Measurements from ENCODE around the gene KCNAB2.

Gene KCNAB2

DNA sequence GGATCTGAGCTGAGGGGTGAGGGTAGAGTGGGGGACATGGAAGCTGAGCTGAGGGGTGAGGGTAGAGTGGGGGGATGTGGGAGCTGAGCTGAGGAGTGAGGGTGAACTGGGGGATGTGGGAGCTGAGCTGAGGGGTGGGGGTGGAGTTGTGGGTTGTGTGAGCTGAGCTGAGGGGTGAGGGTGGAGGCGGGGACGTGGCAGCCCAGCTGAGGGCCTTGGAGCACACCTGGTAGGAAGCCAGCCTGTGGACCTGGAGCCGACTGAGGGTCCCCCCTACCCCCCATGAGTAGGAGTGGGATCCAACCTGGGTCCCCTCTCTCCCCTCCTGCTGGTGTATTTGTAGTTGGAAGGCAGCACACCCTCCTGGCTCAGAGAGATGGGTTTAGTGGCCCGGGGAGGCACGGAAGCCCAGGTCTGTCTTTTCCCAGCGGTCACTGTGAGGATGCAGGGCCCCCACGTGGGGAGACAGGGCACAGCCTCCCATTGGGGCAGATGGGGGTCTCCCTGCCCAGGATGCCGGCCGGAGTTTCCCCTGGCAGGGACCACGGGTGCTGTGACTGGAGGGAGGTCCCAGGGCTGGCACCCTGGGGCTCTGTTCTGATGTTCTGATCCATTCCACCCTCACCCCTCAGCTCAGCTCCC is 40.3 kb upstream of the KCNAB2 start:
- no peak overlapping the region for H3K4me3 ChIP-seq (ENCODE audit: low read length)
- TF ChIP-seq ZNF274 (IDR thresholded peaks at IDR 0.05; ENCODE audit: low read depth, low read length), result no peak

DNA sequence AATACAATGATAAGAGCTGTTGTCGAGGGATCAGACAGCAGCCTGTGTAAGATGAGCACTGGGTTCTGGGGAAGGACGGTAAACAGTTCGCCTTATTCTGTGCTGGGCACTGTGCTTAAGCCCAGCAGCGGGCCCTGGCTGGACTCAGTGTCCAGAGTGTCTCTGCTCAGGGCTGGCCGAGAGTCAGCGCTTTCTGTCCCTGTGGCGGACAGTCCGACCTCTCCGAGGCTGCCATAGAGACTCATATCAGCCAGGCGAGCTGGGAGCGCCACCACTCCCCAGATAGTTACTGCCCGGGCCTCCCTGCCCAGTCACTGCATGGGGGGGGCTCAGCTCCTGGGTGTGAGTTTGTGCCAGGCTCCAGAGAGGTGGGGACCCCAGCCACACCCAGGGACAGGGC is 38.8 kb upstream of the KCNAB2 start:
- TF ChIP-seq ZNF274 (IDR thresholded peaks at IDR 0.05; ENCODE audit: low read depth, low read length), result no peak

DNA sequence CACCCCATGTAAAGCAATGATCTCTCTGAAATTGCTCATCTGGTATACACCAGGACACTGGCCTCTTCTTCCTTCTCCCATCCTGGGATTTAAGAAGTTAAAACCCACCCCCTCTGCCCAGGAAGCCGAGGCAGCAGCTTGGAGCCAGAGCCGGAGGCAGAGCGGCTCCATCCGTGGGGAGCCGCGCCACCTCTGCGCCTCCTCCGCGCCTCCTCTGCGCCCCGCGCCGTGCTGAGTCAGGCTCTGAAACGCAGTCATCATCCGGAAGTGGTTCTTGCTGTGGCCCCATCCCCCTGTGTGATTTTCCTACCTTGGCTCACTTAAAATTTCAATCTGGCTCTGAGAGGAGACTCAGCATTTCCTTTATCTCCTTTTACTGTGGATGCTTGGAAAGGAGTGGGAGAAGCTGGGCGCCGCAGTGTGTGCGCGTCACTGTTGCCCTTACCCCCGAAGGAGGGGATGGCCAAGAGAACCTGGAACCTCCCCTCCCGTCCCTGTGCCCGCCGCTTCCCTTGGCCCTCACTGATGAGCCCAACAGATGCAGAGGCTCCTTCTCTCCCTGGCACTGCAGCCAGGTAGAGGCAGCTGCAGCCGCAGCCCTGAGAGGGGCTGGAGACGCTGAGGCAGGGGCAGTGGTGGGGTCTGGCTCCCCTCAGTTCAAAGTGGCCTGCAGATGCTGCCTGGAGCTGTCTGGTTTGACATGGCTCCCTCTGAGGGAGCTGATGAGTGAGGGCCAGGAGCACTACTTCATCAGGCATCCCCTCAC is 38.2 kb upstream of the KCNAB2 start:
- H3K4me3 ChIP-seq (ENCODE audit: low read length), result no peak overlapping the region
- no peak for TF ChIP-seq ZNF274 (IDR thresholded peaks at IDR 0.05; ENCODE audit: low read depth, low read length)

More for the DNA sequence above, 38.8 kb upstream of the KCNAB2 start:
- no peak overlapping the region for H3K4me3 ChIP-seq (ENCODE audit: low read length)

DNA sequence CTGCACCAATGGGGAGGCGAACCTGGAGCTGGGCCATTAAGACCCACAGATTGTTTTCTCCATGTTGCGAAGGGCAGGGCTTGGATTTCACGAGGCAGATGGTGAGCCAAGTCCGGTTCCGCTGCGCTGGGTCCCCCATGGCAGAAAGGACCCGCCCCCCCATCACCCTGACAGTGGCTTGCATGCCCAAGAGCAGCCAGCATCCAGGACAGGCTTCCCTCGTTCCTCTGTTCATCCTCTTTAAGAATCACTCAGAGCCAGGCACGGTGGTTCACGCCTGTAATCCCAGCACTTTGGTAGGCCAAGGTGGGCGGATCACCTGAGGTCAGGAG is 37.6 kb upstream of the KCNAB2 start:
- no peak for TF ChIP-seq ZNF274 (IDR thresholded peaks at IDR 0.05; ENCODE audit: low read depth, low read length)
- no peak overlapping the region for H3K4me3 ChIP-seq (ENCODE audit: low read length)

DNA sequence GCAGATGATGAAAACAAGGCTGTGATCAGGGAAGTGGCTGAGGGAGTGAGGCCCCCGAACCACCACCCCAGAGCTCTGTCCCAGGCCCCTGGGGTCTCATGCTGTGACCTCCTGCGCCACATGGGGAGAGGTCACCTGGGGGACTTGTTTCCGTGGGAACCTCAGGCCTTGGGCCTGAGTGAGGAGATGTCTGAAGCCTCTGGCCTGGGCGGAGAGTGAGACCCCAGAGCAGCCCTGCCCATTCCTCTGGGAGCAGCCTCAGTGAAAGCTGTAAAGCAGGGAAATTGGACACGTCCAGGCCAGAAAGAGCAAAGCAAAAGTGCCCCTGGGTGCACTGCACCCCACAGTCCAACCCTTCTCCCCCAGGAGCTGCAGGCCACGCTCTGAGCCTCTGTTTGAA is 37.0 kb upstream of the KCNAB2 start:
- H3K4me3 ChIP-seq (ENCODE audit: low read length), result no peak overlapping the region
- no peak for TF ChIP-seq ZNF274 (IDR thresholded peaks at IDR 0.05; ENCODE audit: low read depth, low read length)

DNA sequence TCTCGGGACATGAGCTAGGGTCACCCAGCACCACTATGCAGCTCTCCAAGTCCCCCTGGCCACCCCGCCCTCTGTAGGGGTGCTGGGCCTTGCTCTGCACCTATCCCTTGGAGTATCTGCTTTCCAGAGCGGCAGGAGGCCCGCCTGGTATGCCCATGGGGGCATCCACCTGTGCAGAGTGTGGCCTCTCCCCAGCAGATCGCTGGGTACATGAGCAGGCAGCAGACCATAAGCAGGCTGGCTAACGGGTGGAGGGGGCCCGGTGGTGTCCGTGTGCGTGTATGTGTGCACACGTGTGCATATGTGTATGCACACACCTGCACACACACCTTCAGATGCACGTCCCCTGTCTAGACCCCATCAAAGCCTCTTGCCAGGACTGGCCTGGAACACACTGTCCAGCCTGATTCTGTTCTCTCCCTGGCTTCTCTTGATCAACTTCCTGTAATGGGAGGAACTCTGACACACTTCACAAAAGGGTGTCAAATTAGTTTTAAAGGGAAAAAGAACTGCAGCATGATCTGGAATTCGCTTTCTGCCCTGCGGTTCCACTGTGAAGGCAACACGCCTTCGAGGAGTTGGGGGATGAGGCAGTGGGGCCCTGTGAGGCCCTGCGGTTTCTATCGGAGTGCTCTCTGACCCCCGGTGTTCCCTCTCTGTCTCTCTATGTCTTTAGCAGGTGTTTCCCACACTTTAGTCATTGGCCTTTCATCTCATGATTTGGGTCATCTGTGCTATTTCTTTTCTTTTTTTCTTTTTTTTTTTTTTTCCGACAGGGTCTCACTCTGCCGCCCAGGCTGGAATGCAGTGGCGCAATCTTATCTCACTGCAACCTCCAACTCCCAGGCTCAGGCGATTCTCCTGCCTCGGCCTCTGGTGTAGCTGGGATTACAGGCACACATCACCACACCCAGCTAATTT is 36.3 kb upstream of the KCNAB2 start:
- TF ChIP-seq ZNF274 (IDR thresholded peaks at IDR 0.05; ENCODE audit: low read depth, low read length), result no peak
- no peak overlapping the region for H3K4me3 ChIP-seq (ENCODE audit: low read length)

DNA sequence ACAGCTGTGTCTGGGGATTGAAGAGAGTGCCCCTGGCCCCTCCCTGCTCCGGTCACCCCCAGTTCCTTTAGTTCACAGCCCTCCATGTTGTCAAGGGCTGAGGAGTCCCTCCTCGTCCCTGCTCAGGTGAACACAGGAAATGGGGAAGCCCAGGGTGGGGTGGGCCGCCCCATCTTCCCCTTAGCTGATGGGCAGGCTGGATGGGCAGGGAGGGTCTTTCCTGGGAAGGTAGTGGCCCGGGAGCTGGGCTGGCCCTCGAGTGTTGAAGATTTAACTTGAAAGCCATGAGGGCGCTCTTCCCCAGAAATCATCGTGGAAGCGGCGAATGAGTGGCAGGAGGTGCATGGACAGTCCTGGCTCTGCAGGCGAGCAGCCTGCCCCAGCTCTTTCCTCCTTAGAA is 35.1 kb upstream of the KCNAB2 start:
- no peak for TF ChIP-seq ZNF274 (IDR thresholded peaks at IDR 0.05; ENCODE audit: low read depth, low read length)
- no peak overlapping the region for H3K4me3 ChIP-seq (ENCODE audit: low read length)

DNA sequence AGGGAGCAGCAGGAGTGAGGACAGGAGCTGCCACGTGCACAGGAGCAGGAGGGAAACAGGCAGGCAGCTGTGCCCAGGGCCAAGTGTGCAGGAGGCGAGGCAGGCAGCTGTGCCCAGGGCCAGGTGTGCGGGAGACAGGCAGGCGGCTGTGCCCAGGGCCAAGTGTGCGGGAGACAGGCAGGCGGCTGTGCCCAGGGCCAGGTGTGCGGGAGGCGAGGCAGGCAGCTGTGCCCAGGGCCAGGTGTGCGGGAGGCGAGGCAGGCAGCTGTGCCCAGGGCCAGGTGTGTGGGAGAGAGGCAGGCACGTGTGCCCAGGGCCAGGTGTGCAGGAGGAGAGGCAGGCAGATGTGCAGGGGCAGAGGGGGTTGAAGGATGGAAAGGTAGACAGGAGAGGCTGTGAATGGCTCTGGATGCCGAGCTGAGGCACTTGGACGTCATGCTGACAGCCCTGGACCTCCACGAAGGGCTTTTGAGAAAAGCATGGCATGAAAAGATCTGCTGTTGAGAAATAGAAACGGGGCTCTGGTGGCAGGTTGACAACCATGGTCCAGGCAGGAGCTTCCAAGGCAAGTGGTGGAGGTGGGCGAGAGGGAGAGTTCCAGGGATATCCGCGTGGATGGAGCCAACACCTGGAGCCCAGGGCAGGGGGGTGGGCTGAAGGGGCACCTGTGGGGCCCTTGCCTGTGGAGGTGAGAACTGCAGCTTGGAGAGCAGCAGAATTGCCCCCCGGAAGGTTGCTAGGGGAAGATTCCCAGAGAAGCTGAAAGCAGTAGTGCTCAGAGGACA is 34.3 kb upstream of the KCNAB2 start:
- H3K4me3 ChIP-seq (ENCODE audit: low read length), result no peak overlapping the region
- no peak for TF ChIP-seq ZNF274 (IDR thresholded peaks at IDR 0.05; ENCODE audit: low read depth, low read length)

DNA sequence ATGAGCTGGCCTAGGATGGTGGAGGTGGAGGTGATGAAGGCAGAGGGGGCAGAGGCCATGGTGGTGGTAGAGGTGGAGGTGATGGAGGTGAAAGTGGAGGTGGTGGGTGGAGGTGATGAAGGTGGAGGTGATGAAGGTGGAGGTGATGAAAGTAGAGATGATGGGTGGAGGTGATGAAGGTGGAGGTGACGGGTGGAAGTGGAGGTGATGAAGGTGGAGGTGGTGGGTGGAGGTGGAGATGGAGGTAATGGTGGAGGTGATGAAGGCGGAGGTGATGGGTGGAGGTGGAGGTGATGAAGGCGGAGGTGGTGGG is 33.8 kb upstream of the KCNAB2 start:
- TF ChIP-seq ZNF274 (IDR thresholded peaks at IDR 0.05; ENCODE audit: low read depth, low read length), result no peak

DNA sequence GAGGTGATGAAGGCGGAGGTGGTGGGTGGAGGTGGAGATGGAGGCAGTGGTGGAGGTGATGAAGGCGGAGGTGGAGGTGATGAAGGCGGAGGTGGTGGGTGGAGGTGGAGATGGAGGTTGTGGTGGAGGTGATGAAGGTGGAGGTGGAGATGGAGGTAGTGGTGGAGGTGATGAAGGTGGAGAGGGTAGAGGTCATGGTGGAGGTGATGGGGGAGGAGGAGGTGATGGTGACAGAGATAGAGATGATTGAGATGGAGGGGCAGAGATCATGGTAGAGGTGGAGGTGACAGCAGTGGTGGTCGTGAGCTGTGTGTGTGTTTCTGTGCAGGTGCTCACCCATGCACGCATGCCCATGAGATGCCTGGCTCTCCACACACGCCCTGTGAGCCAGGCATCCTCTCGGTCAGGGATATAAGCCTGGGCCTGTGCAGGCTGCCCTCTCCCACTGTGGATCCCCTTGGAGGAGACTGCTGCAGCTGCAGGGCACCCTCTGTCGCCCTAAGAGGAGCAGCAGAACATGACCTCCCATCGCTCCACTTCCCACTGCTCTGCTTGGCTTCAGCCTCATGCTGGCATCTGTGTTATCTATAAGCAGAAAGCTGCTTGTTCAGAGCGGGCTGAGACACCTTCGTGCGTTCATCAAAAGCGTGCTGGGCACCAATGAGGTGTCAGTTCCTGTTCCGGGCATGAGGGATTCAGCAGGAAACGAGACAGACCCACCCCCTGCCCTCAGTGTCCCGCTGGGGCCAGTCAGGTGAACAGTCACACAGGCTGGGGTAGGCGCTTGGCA is 33.0 kb upstream of the KCNAB2 start:
- H3K4me3 ChIP-seq (ENCODE audit: low read length), result no peak overlapping the region
- TF ChIP-seq ZNF274 (IDR thresholded peaks at IDR 0.05; ENCODE audit: low read depth, low read length), result no peak

More for the DNA sequence above, 33.8 kb upstream of the KCNAB2 start:
- no peak overlapping the region for H3K4me3 ChIP-seq (ENCODE audit: low read length)

DNA sequence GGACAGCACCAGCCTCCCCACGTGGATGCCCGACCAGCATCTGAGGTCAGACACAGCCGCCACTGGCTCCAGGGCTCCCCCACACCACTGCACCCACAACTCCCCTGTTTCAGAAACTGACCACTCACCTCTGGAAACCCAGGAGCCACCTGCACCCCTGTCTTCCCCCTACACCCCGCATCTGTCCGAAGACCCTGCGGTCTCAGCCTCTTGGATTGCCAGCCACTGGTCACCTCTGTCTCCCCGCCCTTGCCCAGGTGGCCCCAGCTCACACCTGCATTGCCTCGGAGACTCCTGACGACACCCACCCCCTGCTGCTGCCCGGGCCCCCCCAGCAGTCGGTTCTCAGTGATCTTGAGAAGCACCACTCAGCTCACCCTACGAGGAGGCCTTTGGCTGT is 32.2 kb upstream of the KCNAB2 start:
- H3K4me3 ChIP-seq (ENCODE audit: low read length), result no peak overlapping the region
- TF ChIP-seq ZNF274 (IDR thresholded peaks at IDR 0.05; ENCODE audit: low read depth, low read length), result no peak

DNA sequence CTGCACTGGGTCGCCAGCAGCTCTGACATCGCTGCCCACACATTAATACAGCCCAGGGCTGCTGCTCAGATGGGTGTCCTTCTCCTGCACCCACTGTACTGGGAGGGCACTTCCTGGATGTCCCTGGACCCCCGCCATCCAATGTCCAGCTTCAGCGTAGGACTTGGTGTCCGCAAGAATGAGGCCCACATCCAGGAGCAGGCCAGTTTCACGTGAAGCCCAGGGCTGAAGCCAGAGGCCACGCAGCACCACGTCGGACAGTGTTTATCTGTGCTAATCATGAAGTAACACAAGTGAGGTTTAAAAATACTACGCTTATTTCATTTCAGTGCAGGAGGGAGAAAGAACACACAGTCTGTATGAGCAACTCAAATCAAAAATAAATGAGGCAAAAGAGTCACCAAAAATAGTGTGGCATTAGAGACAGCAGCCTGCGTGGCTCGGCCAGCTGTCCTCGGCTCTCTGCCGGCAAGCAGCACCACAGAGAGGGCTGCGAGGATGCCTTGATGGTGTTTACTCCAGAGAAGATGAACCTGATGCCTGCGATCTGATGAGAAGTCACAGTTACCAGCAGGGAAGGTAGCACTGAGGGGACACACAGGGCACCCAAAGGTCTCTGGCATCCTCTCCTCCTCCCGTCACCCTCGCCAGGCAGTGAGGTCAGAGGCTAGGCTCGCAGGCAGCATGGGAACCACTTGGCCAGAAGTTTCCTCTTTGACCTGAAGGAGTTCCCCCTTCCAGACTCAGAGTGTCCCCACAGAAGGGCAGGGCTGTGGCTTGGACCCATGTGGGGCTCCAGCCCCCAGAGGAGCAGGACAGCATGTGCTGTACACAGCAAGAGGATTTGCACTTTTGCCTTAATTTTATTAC is 31.3 kb upstream of the KCNAB2 start:
- TF ChIP-seq ZNF274 (IDR thresholded peaks at IDR 0.05; ENCODE audit: low read depth, low read length), result no peak
- no peak overlapping the region for H3K4me3 ChIP-seq (ENCODE audit: low read length)
